HG02798 (cell line): Measurements from ENCODE around the gene DOLPP1.

Experiments used
- ATAC-seq: cut with Tn5 transposase; IDR thresholded peaks from one replicate; pipeline ENCODE4 v1.9.1; 2021; ENCODE audit warnings: mild to moderate bottlenecking; ENCODE audit not compliant: unreplicated experiment, poor library complexity

The DOLPP1 gene

GRCh38 chr9:129063061-129063460, 17.9 kb upstream of the DOLPP1 start:
- no peak for ATAC-seq

- no peak for ATAC-seq
These were observed 16.4 kb upstream of the DOLPP1 start for GRCh38 chr9:129064499-129064908.

- ATAC-seq = no peak
These were observed 12.8 kb upstream of the DOLPP1 start for GRCh38 chr9:129068110-129068509.

- peak; percentile 65 for ATAC-seq
These were observed 11.7 kb upstream of the DOLPP1 start for GRCh38 chr9:129068990-129069861.

- no peak for ATAC-seq
These were observed 10.9 kb upstream of the DOLPP1 start for GRCh38 chr9:129069862-129070641.

GRCh38 chr9:129070696-129071525, 10.0 kb upstream of the DOLPP1 start:
- ATAC-seq = no peak

- no peak for ATAC-seq
These were observed 9.3 kb upstream of the DOLPP1 start for GRCh38 chr9:129071526-129072126.

GRCh38 chr9:129072171-129072570, 8.7 kb upstream of the DOLPP1 start:
- ATAC-seq = no peak

GRCh38 chr9:129073404-129073803, 7.5 kb upstream of the DOLPP1 start:
- ATAC-seq = no peak

- no peak for ATAC-seq
These were observed 6.8 kb upstream of the DOLPP1 start for GRCh38 chr9:129074106-129074505.

- ATAC-seq = no peak
These were observed 4.8 kb upstream of the DOLPP1 start for GRCh38 chr9:129075996-129076639.

- no peak for ATAC-seq
These were observed 4.3 kb upstream of the DOLPP1 start for GRCh38 chr9:129076640-129077037.

GRCh38 chr9:129077236-129077635, 3.7 kb upstream of the DOLPP1 start:
- no peak for ATAC-seq

- ATAC-seq = no peak
These were observed 2.0 kb upstream of the DOLPP1 start for GRCh38 chr9:129078691-129079503.

GRCh38 chr9:129079829-129080228, 1.1 kb upstream of the DOLPP1 start:
- no peak for ATAC-seq

GRCh38 chr9:129080298-129080600, 662 bp upstream of the DOLPP1 start:
- ATAC-seq = no peak

GRCh38 chr9:129081388-129081904, 535 bp downstream of the DOLPP1 start:
- ATAC-seq = no peak

- ATAC-seq = no peak
These were observed 3.2 kb downstream of the DOLPP1 start for GRCh38 chr9:129084087-129084486.

GRCh38 chr9:129089246-129089645, 8.3 kb downstream of the DOLPP1 start:
- no peak for ATAC-seq
